Esophagus muscularis mucosa (tissue), 4 donors: ENCODE results near the gene EMC8. TPM values are rescaled to one million over a fixed set of nuclear protein-coding genes. Genes with fewer than 3 reads are reported as not detected.
A peak's percentile ranks its signal among the peaks of the same experiment; 100 is the strongest.

Experiments used
- DNase-seq: peaks from one replicate; pipeline ENCODE4 v3.0.0-alpha.2; 2017; ENCODE audit errors: extremely low spot score
- H3K27ac ChIP-seq, 4 donors: fragments of 200-600 bp; sonication (generic); replicated peaks in 1 of 4; 1 replicate in 3 of 4; 2 replicates in 1 of 4; pipeline ENCODE4 v1.5.1; 2016 to 2019; ENCODE audit warnings: mild to moderate bottlenecking in 1 of 4
- H3K27me3 ChIP-seq, 4 donors: fragments of 200-600 bp; sonication (generic); one replicate each; pipeline versions ENCODE4 v1.5.1 to v1.6.0; 2016 to 2019
- H3K36me3 ChIP-seq, 4 donors: fragments of 200-600 bp; sonication (generic); one replicate each; pipeline ENCODE4 v1.5.1; 2016 to 2019
- H3K4me1 ChIP-seq, 4 donors: fragments of 200-600 bp; sonication (generic); one replicate each; pipeline ENCODE4 v1.5.1; 2016 to 2019
- H3K4me3 ChIP-seq, 4 donors: fragments of 200-600 bp; sonication (generic); 1 replicate in 2 of 4; 2 replicates in 2 of 4; pipeline ENCODE4 v1.5.1; 2016 to 2019; ENCODE audit warnings: mild to moderate bottlenecking in 4 of 4, moderate library complexity in 1 of 4
- H3K9me3 ChIP-seq, 4 donors: fragments of 200-600 bp; sonication (generic); 1 replicate in 3 of 4; 2 replicates in 1 of 4; pipeline ENCODE4 v1.5.1; 2016 to 2019
- CTCF ChIP-seq, 3 experiments: fragments of 200-600 bp in 2 of 3; fragments of 450-650 bp in 1 of 3; sonication (generic) in 2 of 3; IDR thresholded peaks; one replicate each; pipeline ENCODE4 v1.5.1; 2017 to 2019; ENCODE audit warnings: antibody characterized with exemption in 3 of 3, mild to moderate bottlenecking in 2 of 3, moderate library complexity in 1 of 3
- EP300 ChIP-seq: sonication (generic); formaldehyde crosslinking; IDR thresholded peaks from one replicate; pipeline ENCODE4 v1.6.1; 2017; ENCODE audit warnings: antibody characterized with exemption
- POLR2A ChIP-seq: fragments of 450-650 bp; IDR thresholded peaks from one replicate; pipeline ENCODE4 v1.6.1; 2017; ENCODE audit warnings: antibody characterized with exemption, moderate library complexity, mild to moderate bottlenecking, low read depth
- POLR2AphosphoS5 ChIP-seq, 2 donors: sonication (generic); formaldehyde crosslinking; IDR thresholded peaks; one replicate each; pipeline ENCODE4 v1.6.1; 2017; ENCODE audit warnings: antibody characterized with exemption in 2 of 2
- WGBS: methylation state at CpG from one replicate; pipeline ENCODE4 v1.1.5; 2018; 5-methylcytosine and 5-hydroxymethylcytosine counted together
- intact Hi-C: fragments of 100-400 bp; cut with DNase I; formaldehyde crosslinking; loops from one replicate; pipeline ENCODE4 v1.15.1; 2023
- total RNA-seq, 4 donors: library from RNA; depleted of rRNA; stranded (reverse); fragments of >200 nt; gene quantifications; one replicate each; pipeline versions ENCODE4 v1.1.0 to v1.2.1, GENCODE V29; 2016

The EMC8 gene
- total RNA-seq, 4 donors from 2014 or later: 26.0 to 41.3 (median 27.6) TPM

DNA sequence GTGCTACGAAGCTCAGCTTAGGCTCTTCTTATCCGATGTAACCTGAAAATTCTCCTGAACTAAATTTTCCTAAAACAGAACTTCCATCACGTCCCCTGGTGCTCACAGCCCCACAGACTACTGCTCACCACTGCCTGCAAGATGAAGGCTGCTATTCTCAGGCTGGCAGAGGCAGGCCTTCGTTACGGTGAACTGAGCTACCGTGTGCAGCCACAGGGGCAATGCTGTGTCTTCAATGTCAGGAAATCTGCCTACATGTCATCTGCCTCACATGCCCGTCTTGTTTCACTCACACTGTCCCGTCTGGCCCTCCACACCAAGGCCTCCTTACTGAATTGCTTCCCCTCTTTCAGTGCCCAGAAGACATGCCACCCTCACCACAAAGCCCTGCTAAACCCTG lies 15.9 kb downstream of the EMC8 start:
- WGBS: 97% methylated on average over 4 of the region's 8 CpGs
- TF ChIP-seq POLR2AphosphoS5 (IDR thresholded peaks at IDR 0.05): no peak
- TF ChIP-seq POLR2A: no peak
- TF ChIP-seq EP300: no peak
- no peak for TF ChIP-seq CTCF (IDR thresholded peaks at IDR 0.05)
- Histone ChIP-seq H3K36me3 (peaks cover 25 to 73% (median 62%) of the 10 kb centered on the region in 4 donors), H3K27me3 (no peaks in the 10 kb centered on the region), H3K27ac (no peak overlapping the region), H3K4me3 (no peak overlapping the region), H3K4me1 (peaks cover 0 to 26% (median 18%) of the 10 kb centered on the region in 4 donors), H3K9me3 (no peaks in the 10 kb centered on the region)
- intact Hi-C loops: no loop called here
- no peak for DNase-seq

- intact Hi-C loops: no loop called here
- Histone ChIP-seq H3K9me3 (no peaks in the 10 kb centered on the region), H3K27ac (peak overlapping the region; percentile 32 to 59 (median 48)), H3K4me1 (peaks cover 0 to 26% (median 18%) of the 10 kb centered on the region in 4 donors), H3K27me3 (no peaks in the 10 kb centered on the region), H3K4me3 (no peak overlapping the region), H3K36me3 (peaks cover 28 to 73% (median 62%) of the 10 kb centered on the region in 4 donors)
- 61% methylated on average over 6 of the region's 6 CpGs for WGBS
- DNase-seq: no peak
- TF ChIP-seq CTCF (IDR thresholded peaks at IDR 0.05): no peak
- TF ChIP-seq POLR2A: no peak
- no peak for TF ChIP-seq POLR2AphosphoS5 (IDR thresholded peaks at IDR 0.05)
- TF ChIP-seq EP300: no peak
Observed at GRCh38 chr16:85782451-85782850, 16.9 kb downstream of the EMC8 start.

DNA sequence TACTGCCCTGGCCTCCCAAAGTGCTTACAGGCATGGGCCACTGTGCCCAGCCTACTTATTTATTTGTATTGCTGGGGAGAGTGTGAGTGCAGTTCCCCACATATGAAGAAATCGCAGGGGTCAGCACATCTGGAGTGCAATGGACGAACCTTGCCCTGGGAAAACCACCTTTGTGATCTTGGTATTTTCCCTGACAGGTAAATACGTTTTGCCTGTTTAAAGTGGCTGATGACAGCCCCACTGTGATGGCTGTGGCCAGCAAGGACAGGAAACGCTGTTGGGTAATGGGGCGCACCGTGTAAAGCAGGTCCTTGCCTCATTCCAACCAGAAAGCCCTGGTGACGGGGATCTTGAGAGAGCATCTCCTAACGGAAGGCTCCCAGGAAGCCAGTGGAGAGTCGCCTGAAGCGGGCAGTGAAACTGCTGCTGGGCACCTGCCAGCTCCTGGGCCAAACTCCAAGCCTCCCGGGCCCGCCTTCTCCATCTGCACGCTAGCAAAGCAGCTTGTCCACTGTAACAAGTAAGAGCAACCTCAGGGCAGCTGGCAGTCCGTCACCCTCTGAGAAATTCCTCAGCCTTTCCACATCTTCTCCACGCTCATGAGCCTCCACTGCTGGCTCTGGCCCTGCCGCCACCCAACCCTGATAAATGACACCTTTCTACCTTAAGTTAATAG lies 17.5 kb downstream of the EMC8 start:
- 41% methylated on average over 12 of the region's 16 CpGs for WGBS
- H3K27ac ChIP-seq: peak overlapping the region; percentile 29 to 59 (median 42)

DNA sequence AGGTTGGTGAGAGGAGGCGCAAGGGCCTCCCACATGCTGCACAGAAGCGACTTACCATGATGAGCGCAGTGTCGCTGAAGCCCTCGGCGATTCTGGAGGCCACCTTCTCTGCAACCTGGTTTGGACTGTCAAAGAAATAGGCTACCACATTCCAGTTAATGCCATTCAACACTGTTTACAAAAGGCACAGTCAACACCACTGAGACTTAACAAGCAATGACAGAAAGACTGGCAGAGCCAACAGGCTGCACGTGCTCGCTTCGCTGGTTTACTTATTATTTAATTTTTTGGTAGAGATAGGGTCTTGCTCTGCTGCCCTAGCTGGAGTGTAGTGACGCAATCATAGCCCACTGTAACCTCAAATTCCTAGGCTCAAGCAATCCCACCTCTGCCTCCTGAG lies 18.2 kb downstream of the EMC8 start:
- Histone ChIP-seq H3K4me1 (peaks cover 0 to 26% (median 18%) of the 10 kb centered on the region in 4 donors), H3K27ac (no peak overlapping the region), H3K4me3 (no peak overlapping the region), H3K27me3 (no peaks in the 10 kb centered on the region), H3K36me3 (peaks cover 32 to 70% (median 54%) of the 10 kb centered on the region in 4 donors), H3K9me3 (no peaks in the 10 kb centered on the region)
- no peak for DNase-seq
- TF ChIP-seq CTCF (IDR thresholded peaks at IDR 0.05) (no peak), POLR2AphosphoS5 (IDR thresholded peaks at IDR 0.05) (no peak), POLR2A (no peak), EP300 (no peak)
- intact Hi-C loops: no loop called here
- WGBS: 90% methylated on average over 10 of the region's 10 CpGs

More for the DNA sequence above, 17.5 kb downstream of the EMC8 start:
- Histone ChIP-seq H3K36me3 (peaks cover 32 to 73% (median 60%) of the 10 kb centered on the region in 4 donors), H3K4me1 (peaks cover 0 to 26% (median 18%) of the 10 kb centered on the region in 4 donors), H3K4me3 (no peak overlapping the region), H3K9me3 (no peaks in the 10 kb centered on the region), H3K27me3 (no peaks in the 10 kb centered on the region)
- TF ChIP-seq CTCF (IDR thresholded peaks at IDR 0.05) (no peak), POLR2AphosphoS5 (IDR thresholded peaks at IDR 0.05) (peak; percentile 7 to 49)
- DNase-seq: no peak
- intact Hi-C loops: no loop called here
